Coronary artery (tissue), 2 donors: ENCODE measurements around the gene RAB8B.

Source experiments
- DNase-seq: peaks from one replicate; pipeline ENCODE4 v3.0.0-alpha.2; 2017; ENCODE audit warnings: low spot score
- H3K27ac ChIP-seq, 2 donors: fragments of 200-600 bp; sonication (generic); one replicate each; pipeline ENCODE4 v1.5.1; 2016 to 2019
- H3K4me3 ChIP-seq: fragments of 200-600 bp; sonication (generic); 2 replicates; pipeline ENCODE4 v1.5.1; 2016; ENCODE audit warnings: mild to moderate bottlenecking, moderate library complexity
- CTCF ChIP-seq: fragments of 200-600 bp; sonication (generic); IDR thresholded peaks from one replicate; pipeline ENCODE4 v1.5.1; 2019; ENCODE audit warnings: antibody characterized with exemption

RAB8B gene

DNA sequence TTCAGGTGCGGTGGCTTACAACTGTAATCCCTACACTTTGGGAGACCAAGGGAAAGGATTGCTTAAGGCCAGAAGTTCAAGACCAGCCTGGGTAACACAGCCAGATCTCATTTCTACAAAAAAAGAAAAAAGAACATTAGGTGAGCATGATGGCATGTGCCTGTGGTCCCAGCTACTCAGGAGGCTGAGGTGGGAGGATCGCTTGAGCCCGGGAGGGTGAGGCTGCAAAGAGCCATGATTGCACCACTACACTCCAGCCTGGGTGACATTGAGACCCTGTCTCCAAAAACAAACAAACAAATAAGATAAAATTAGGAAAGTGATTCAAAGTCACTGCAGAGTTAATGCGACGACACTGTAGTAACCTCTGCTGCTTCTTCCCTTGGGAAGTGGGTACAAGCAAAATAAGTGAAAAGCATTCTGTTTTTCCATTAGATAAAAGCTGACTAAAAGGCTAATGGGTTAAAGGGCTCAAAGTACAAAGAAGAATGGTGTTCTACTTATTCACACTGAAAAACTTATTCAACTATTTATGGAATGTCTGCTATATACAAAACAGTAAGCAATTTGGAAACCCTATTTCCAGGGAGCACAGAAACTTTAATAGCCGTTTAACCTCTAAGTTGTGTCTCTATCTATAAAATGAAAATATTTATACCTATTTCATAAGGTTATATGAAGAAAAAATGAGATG, 24.1 kb upstream of the RAB8B start:
- DNase-seq, result no peak
- TF ChIP-seq CTCF, result no peak
- Histone ChIP-seq H3K27ac (no peak overlapping the region), H3K4me3 (no peak overlapping the region)

DNA sequence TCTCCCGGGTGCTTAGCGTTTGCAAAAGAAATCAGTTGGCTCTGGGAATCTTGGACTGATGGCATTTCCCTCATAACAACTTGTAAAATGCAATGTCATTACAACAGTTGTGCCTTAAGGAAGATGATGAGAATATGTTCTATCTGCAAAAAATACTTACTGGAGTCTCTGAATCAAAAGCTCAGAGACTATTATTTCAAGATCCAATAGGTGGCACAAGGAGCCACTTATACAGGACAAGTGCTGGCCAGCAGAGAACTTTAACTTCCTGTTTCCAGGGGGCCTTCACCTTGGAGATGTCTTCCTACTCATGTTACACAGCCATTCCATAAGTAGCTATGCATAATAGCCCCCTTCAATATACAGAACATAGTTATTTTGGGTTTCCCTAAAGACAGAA, 23.2 kb upstream of the RAB8B start:
- no peak for DNase-seq
- Histone ChIP-seq H3K27ac (no peak overlapping the region), H3K4me3 (no peak overlapping the region)
- no peak for TF ChIP-seq CTCF

DNA sequence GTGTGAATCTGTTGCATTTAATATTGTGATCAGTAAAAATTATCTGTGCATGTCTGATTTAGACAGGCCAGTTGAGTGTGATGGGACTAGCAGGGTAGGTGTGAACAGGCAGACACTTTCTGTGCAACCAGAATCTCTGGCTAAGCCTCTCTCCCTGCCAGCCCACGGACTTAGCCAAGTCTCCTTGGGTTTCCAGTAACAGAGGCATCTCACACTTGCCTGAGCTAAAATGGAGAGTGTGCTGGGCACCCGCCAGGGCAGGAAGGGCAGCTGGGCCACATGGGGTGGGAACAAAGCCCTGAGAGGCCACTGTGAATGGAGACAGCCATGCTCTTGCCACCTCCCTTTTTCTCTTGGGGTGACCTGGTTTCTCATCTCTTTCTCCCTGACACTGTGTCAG, 19.6 kb upstream of the RAB8B start:
- no peak for DNase-seq
- TF ChIP-seq CTCF, result no peak
- Histone ChIP-seq H3K27ac (no peak overlapping the region), H3K4me3 (no peak overlapping the region)

DNA sequence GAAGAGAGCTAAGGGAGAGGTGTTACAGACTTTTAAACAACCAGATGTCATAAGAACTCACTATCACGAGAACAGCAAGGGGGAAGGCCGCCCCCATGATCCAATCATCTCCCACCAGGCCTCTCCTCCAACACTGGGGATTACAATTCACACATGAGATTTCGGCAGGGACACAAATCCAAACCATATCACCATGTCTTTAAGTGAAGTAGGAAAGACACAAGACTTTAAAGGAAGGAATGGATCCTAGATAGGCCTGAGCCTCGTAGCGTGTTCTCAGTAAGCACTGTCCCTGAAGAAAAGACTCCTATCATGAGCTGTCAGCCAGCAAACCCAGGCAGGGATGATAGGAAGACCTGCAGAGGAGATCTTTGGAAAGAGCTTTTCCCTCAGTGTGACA, 17.0 kb upstream of the RAB8B start:
- DNase-seq, result no peak
- no peak overlapping the region for H3K4me3 ChIP-seq

GRCh38 chr15:63172851-63173451, 16.5 kb upstream of the RAB8B start:
- no peak for DNase-seq
- H3K27ac ChIP-seq, result no peak overlapping the region
- H3K4me3 ChIP-seq, result no peak overlapping the region
- no peak for TF ChIP-seq CTCF

More for the DNA sequence above, 17.0 kb upstream of the RAB8B start:
- TF ChIP-seq CTCF, result no peak
- no peak overlapping the region for H3K27ac ChIP-seq

DNA sequence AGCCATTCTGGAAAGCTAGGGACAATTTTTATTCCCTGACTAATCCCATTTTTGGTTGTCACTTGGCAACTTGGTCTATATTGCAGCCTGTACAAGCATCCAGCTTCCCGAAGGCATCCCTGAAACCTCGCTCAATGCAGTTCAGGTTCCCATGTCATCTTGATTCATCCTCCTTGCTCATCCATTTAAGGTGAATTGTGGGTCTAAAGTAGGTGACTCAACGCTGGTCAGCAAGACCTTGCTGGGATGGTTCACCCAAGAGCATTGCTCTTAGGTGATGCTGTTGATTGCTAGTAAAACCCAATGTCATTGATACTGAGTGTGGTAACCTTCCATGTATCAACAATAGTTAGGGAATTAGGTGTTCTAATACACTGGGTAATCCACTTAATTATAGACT, 13.1 kb upstream of the RAB8B start:
- no peak for TF ChIP-seq CTCF

DNA sequence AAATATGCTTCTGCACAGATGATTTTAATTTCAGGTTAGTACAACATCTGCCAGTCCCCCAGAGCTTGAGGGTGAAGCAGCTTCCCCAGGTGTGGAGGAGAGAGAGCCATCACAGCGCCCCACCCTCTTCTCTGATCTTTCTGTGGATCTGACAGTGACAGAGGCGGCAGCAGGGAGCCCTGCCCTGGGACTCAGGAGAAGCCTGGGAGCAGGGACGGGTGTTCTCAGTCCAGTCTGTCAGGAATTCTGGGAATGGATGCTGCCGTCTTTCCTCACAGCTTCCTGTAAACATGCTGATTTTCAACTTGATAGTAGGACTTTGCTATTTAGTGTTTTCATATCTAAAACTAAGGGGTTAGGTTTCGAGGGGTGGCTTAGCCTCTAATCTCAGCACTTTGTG, 11.4 kb upstream of the RAB8B start:
- H3K4me3 ChIP-seq, result no peak overlapping the region
- TF ChIP-seq CTCF, result no peak
- no peak overlapping the region for H3K27ac ChIP-seq
- DNase-seq, result no peak

More for the DNA sequence above, 13.1 kb upstream of the RAB8B start:
- DNase-seq, result no peak
- no peak overlapping the region for H3K27ac ChIP-seq
- H3K4me3 ChIP-seq, result no peak overlapping the region
